IPS-20b (cell line): Measurements from ENCODE around the gene VIL1.

Experiments
- H3K27ac ChIP-seq: one replicate; pipeline ENCODE4 v1.5.1; 2013; ENCODE audit warnings: low read length
- H3K27me3 ChIP-seq: 2 replicates; pipeline ENCODE4 v1.6.1; 2013; ENCODE audit warnings: mild to moderate bottlenecking, low read length, inconsistent platforms; ENCODE audit not compliant: insufficient read depth
- H3K36me3 ChIP-seq: 2 replicates; pipeline ENCODE4 v1.6.1; 2013; ENCODE audit warnings: low read depth, mild to moderate bottlenecking, inconsistent platforms, low read length, moderate library complexity; ENCODE audit not compliant: insufficient read depth
- H3K4me1 ChIP-seq: 2 replicates; pipeline ENCODE4 v1.6.1; 2013; ENCODE audit warnings: mild to moderate bottlenecking, control low read depth, inconsistent platforms, low read length, moderate library complexity; ENCODE audit not compliant: insufficient read depth
- H3K4me3 ChIP-seq: 2 replicates; pipeline ENCODE4 v1.5.1; 2013; ENCODE audit warnings: mild to moderate bottlenecking, low read length, inconsistent platforms
- H3K9ac ChIP-seq: 2 replicates; pipeline ENCODE4 v1.6.1; 2013; ENCODE audit warnings: low read depth, mild to moderate bottlenecking, inconsistent platforms, low read length, moderate library complexity
- H3K9me3 ChIP-seq: 2 replicates; pipeline ENCODE4 v1.6.1; 2013; ENCODE audit warnings: mild to moderate bottlenecking, low read depth, low read length, inconsistent platforms; ENCODE audit not compliant: insufficient read depth

The VIL1 gene

GRCh38 chr2:218402491-218402901 is 16.4 kb upstream of the VIL1 start:
- Histone ChIP-seq H3K9me3 (no peaks in the 10 kb centered on the region), H3K4me3 (no peak overlapping the region), H3K27me3 (peaks cover 21% of the 10 kb centered on the region), H3K36me3 (peaks cover 21% of the 10 kb centered on the region), H3K9ac (no peak overlapping the region), H3K27ac (no peak overlapping the region), H3K4me1 (peaks cover 15% of the 10 kb centered on the region; the same call in 1 of the 2 replicates)

- H3K4me3 ChIP-seq: no peak overlapping the region
- no peak overlapping the region for H3K27ac ChIP-seq
- peaks cover 15% of the 10 kb centered on the region; the same call in 1 of the 2 replicates for H3K4me1 ChIP-seq
- H3K9me3 ChIP-seq: no peaks in the 10 kb centered on the region
- peaks cover 17% of the 10 kb centered on the region for H3K27me3 ChIP-seq
- peaks cover 21% of the 10 kb centered on the region for H3K36me3 ChIP-seq
- no peak overlapping the region for H3K9ac ChIP-seq
These were observed 16.0 kb upstream of the VIL1 start for GRCh38 chr2:218402911-218403411.

GRCh38 chr2:218403810-218404209 is 15.1 kb upstream of the VIL1 start:
- no peak overlapping the region for H3K4me3 ChIP-seq
- no peak overlapping the region for H3K9ac ChIP-seq
- H3K27me3 ChIP-seq: peaks cover 8% of the 10 kb centered on the region
- no peak overlapping the region for H3K27ac ChIP-seq
- peaks cover 15% of the 10 kb centered on the region; the same call in 1 of the 2 replicates for H3K4me1 ChIP-seq
- H3K9me3 ChIP-seq: no peaks in the 10 kb centered on the region
- peaks cover 21% of the 10 kb centered on the region for H3K36me3 ChIP-seq

GRCh38 chr2:218404351-218405085 is 14.4 kb upstream of the VIL1 start:
- Histone ChIP-seq H3K4me1 (peaks cover 15% of the 10 kb centered on the region; the same call in 1 of the 2 replicates), H3K27me3 (peaks cover under 1% of the 10 kb centered on the region; the same call in 1 of the 2 replicates), H3K9ac (peak overlapping the region; percentile 82; the same call in 1 of the 2 replicates), H3K4me3 (no peak overlapping the region), H3K36me3 (peaks cover 21% of the 10 kb centered on the region), H3K9me3 (no peaks in the 10 kb centered on the region), H3K27ac (no peak overlapping the region)

GRCh38 chr2:218405086-218405745 is 13.7 kb upstream of the VIL1 start:
- Histone ChIP-seq H3K9me3 (no peaks in the 10 kb centered on the region), H3K4me1 (peaks cover 15% of the 10 kb centered on the region; the same call in 1 of the 2 replicates), H3K36me3 (peaks cover 21% of the 10 kb centered on the region), H3K27ac (peak overlapping the region; percentile 89), H3K27me3 (no peaks in the 10 kb centered on the region), H3K9ac (peak overlapping the region; percentile 82; the same call in 1 of the 2 replicates), H3K4me3 (peak overlapping the region; percentile 78)

GRCh38 chr2:218405746-218406208 is 13.1 kb upstream of the VIL1 start:
- Histone ChIP-seq H3K4me1 (peaks cover 15% of the 10 kb centered on the region; the same call in 1 of the 2 replicates), H3K4me3 (peak overlapping the region; percentile 78), H3K27me3 (no peaks in the 10 kb centered on the region), H3K9ac (peak overlapping the region; percentile 82; the same call in 1 of the 2 replicates), H3K27ac (peak overlapping the region; percentile 89), H3K9me3 (no peaks in the 10 kb centered on the region), H3K36me3 (peaks cover 21% of the 10 kb centered on the region)

- H3K27me3 ChIP-seq: no peaks in the 10 kb centered on the region
- H3K4me1 ChIP-seq: peaks cover 15% of the 10 kb centered on the region; the same call in 1 of the 2 replicates
- H3K4me3 ChIP-seq: peak overlapping the region; percentile 78
- H3K9ac ChIP-seq: peak overlapping the region; percentile 82; the same call in 1 of the 2 replicates
- no peaks in the 10 kb centered on the region for H3K9me3 ChIP-seq
- peaks cover 21% of the 10 kb centered on the region for H3K36me3 ChIP-seq
- H3K27ac ChIP-seq: peak overlapping the region; percentile 89
These were observed 12.5 kb upstream of the VIL1 start for GRCh38 chr2:218406209-218406948.

GRCh38 chr2:218406949-218407618 is 11.8 kb upstream of the VIL1 start:
- Histone ChIP-seq H3K27me3 (no peaks in the 10 kb centered on the region), H3K36me3 (peaks cover 19% of the 10 kb centered on the region), H3K4me1 (peaks cover 15% of the 10 kb centered on the region; the same call in 1 of the 2 replicates), H3K9ac (peak overlapping the region; percentile 73; the same call in 1 of the 2 replicates), H3K27ac (peak overlapping the region; percentile 1), H3K4me3 (peak overlapping the region; percentile 70), H3K9me3 (no peaks in the 10 kb centered on the region)

GRCh38 chr2:218407717-218408116 is 11.2 kb upstream of the VIL1 start:
- H3K9ac ChIP-seq: no peak overlapping the region
- peaks cover 15% of the 10 kb centered on the region for H3K36me3 ChIP-seq
- no peaks in the 10 kb centered on the region for H3K9me3 ChIP-seq
- no peaks in the 10 kb centered on the region for H3K27me3 ChIP-seq
- peaks cover 15% of the 10 kb centered on the region; the same call in 1 of the 2 replicates for H3K4me1 ChIP-seq
- H3K27ac ChIP-seq: no peak overlapping the region
- no peak overlapping the region for H3K4me3 ChIP-seq

GRCh38 chr2:218418321-218418716 is 604 bp upstream of the VIL1 start:
- no peaks in the 10 kb centered on the region for H3K9me3 ChIP-seq
- H3K27ac ChIP-seq: no peak overlapping the region
- H3K4me3 ChIP-seq: no peak overlapping the region
- H3K4me1 ChIP-seq: peaks cover 7% of the 10 kb centered on the region; the same call in 1 of the 2 replicates
- no peaks in the 10 kb centered on the region for H3K27me3 ChIP-seq
- no peak overlapping the region for H3K9ac ChIP-seq
- H3K36me3 ChIP-seq: no peaks in the 10 kb centered on the region
